Astrocyte (in vitro differentiated cells and primary cell): ENCODE results near the gene KCNQ5.

Source experiments
- EZH2 ChIP-seq: IDR thresholded peaks from 2 replicates; pipeline ENCODE4 v1.6.1; 2012; ENCODE audit warnings: mild to moderate bottlenecking, low read length, inconsistent platforms; ENCODE audit not compliant: insufficient read depth
- TF ChIP-seq, protein P1 (sequence below): IDR thresholded peaks from 2 replicates; pipeline ENCODE4 v1.5.1; 2011; ENCODE audit warnings: low read depth, mild to moderate bottlenecking, inconsistent platforms, low read length, moderate library complexity; ENCODE audit not compliant: insufficient read depth

DNA sequence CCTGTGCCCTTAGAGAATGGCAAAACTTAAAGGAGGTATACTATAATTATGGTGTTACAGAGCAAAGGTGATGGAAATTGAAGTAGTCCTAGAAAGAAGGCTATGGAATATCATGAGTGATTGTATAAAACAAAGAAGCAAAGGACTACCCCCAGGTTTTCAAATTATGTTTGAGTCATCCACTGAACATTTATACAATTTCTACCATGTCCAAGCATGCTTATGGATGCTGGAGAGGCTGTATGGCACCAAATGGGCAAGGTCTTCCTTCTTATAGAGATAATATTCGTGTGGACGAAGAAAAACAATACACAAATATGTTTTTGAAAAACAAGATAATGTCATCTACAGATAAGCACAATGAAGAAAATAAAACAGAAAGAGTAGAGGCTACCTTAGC lies 425.9 kb downstream of the KCNQ5 start:
- TF ChIP-seq, protein P1, sequence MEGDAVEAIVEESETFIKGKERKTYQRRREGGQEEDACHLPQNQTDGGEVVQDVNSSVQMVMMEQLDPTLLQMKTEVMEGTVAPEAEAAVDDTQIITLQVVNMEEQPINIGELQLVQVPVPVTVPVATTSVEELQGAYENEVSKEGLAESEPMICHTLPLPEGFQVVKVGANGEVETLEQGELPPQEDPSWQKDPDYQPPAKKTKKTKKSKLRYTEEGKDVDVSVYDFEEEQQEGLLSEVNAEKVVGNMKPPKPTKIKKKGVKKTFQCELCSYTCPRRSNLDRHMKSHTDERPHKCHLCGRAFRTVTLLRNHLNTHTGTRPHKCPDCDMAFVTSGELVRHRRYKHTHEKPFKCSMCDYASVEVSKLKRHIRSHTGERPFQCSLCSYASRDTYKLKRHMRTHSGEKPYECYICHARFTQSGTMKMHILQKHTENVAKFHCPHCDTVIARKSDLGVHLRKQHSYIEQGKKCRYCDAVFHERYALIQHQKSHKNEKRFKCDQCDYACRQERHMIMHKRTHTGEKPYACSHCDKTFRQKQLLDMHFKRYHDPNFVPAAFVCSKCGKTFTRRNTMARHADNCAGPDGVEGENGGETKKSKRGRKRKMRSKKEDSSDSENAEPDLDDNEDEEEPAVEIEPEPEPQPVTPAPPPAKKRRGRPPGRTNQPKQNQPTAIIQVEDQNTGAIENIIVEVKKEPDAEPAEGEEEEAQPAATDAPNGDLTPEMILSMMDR: no peak
- no peak for TF ChIP-seq EZH2
